ENCODE data around the gene MYO1F.
"Not testable (repeated sequence)": the region's sequence is repeated elsewhere in the genome, so short reads cannot be mapped to it uniquely, and the experiment has no call there.

The MYO1F gene

DNA sequence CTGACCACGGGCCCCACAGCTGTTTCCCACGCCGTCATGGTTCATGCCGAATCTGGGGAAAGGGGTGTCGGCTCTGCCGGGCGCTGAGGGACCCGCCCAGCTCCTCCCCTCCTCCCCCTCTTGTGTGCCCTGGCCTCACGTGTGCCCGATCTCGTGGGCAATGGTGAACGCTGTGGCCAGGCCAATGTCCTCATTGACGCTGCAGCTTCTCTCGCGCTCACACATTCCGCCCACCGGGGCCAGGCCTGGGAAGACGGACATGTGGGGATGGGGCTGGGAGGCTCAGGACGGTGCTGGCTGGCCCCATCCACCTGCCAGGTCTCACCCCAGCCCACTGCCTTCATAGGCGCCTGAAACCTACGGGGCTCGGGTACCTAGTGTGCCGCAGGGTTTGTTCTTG lies 18.9 kb upstream of the MYO1F start:
- DNase-seq: no peak

DNA sequence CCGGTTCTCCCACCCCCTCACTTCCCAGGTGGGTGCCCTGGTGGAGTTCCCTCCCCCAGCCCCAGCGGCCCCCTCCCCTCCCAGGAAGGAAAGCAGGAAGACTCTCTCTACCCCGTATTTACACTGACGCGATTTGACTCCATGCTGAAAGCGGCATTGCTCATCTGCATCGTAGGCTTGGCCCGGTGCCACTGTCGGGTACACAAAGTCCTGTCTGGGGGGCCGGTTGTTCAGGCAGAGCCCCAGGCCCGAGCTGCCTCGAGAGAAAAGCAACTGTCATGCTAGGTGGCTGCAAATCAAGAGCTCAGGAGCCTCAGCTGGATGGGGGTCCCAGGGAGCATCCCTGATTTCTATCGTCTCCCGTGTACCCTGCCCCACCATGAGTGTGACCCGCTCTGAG lies 18.4 kb upstream of the MYO1F start:
- DNase-seq: no peak

DNA sequence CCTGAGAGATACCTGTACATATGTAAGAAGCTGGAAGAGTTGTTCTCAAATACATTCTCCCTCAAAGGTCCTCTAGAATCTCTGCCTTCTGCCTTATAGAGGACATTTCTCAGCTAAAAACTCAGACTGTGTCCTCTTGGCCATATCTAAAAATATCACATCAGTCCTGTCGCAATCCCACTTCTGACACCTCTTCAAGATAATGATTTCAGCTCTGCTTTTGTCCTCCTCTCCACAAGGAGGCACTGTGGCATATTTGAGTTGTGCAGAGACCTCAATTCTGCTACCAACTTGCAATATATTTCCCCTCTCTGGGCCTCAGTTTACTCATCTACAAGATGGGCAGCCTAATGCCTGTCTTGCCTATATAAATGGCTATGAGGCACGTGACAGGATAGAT lies 16.7 kb upstream of the MYO1F start:
- DNase-seq: no peak

DNA sequence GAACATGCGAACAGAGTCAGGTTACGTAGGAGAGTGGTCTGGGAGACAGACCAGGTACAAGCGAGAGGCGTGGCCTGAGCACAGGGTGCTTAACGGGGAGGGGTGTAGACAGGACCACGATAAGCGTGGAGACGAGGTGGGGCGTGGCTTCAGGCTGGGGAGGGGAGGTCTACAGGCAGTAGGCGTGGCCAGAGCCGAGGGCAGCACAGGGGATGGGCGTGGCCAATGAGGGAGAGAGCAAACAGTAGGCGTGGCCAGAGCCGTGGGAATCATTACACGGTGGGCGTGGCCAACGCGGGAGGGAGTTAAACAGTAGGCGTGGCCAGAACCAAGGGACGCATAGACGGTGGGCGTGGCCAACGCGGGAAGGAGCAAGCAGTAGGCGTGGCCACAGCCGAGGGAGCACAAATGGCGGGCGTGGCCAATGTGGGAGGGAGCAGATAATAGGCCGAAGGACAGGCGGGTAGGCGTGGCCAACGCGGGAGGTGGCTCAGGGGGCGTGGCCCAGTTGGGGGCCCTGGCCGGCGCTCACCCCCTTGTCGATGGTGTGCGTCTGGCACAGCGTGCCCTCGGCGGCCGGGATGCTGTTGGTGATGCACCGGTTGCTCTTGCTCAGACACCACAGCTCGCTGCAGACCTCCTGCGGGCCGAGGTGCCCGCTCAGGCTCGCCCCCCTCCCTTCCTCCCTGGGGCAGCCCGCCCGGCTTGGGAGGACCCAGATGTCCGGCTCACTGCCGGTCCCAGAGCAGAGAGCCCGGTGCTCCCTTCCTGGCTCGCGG lies 15.2 kb upstream of the MYO1F start:
- no peak for DNase-seq

DNA sequence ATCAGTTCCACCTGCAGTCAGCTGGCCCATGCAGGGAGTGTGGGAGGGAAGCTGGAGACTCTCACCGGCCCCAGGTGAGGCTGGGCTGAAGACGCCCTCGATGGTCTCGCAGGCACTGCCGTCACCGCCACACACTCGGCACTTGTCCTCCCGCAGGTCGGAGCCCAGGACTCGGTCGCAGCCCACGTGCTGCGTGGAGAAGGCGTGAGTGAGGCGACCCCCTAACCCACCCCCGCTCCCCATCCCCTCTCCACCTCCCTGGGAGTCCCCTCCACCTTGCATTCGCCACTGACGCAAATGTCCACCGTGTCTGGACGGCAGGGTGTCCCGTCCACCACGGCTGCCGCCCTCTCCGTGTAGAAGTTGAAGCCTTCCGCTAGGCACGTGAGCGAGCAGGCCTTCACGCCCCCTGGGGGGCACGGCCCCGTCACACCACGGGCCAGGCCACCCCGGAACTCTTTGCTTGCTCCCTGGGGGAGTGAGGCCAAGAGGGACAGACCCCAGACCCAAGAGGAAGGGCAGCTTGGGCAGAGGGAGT lies 12.0 kb upstream of the MYO1F start:
- no peak for DNase-seq

DNA sequence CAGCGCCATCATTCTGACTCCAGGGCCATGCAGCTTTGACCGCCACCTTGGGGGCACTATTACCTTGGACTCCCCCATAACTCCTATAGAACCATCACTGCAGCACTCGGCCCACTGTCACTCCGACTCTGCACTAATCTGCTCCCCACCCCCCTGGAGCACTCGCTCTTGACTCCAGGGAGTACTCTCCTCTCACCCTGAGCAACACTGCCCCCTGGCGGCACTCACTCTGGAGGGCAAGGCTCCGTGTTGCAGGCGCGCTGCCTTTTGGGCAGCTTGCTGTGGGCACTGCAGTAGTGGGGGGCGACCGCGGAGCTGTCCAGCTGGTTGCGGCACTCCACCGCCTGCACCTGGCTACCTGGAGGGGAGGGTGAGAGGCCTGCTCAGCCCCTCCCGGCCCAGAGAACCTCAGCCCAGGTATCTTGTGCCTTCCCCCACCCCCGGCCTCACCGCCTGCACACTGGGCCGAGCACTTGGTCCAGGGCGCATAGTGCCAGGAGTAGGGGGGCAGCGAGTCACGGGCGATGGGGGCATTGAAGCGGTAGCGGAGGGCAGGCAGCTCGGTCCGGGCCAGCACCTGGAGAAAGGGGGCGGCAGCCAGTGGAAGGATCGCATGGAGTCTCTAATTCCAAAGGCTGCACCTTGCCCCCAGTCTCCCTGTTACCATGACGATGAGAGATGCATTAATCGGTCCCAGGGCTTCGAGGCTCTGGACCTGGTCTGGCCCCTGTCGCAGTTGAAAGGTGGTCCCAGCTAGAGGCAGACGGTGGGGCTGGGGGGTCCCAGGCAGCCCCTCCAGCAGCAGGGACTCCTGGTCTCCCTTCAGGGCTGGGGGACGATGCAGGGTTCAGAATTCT lies 8.9 kb upstream of the MYO1F start:
- DNase-seq: no peak

DNA sequence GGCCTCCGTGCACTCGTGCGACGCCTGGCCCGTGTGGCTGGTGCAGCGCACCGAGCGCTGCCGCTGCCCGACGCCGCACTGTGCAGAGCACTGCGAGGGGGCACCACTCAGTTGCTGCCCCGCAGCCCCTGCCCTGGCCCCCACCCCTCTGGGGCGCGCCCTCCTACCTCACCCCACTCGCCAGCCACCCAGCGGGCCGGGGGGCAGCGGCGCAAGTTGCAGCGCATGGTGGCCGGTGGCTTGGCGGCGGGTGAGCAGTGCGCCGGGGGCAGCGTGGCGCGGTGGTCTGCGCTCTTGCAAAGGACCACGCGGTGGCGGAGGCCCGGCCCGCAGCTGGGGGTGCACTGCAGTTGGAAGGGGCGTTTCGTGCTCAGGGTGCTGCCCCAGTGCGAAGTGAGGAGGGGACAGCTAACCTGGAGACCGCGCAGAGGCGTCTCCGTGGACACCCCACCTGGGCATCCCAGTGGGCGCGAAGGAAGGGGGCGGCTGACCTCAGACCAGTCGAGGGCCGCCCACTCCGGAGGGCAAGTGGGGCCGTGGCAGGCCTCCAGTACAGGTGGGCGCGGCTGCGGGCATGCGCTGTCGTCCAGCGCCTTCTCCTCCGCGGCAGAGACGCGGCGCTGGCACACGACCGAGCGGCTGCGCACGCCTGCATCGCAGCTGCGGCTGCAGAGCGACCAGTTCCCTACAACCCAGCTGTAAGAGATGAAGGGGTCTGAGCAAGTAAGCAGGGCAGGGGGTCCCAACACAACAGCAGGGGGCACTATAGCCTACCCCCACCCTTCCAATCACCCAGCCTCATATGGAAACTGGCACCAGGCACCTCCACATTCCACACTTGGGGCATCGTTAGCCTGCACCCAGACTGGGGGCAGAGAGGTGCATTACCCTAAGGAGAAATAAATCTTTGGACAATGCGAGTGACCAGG lies 8.0 kb upstream of the MYO1F start:
- DNase-seq: no peak

DNA sequence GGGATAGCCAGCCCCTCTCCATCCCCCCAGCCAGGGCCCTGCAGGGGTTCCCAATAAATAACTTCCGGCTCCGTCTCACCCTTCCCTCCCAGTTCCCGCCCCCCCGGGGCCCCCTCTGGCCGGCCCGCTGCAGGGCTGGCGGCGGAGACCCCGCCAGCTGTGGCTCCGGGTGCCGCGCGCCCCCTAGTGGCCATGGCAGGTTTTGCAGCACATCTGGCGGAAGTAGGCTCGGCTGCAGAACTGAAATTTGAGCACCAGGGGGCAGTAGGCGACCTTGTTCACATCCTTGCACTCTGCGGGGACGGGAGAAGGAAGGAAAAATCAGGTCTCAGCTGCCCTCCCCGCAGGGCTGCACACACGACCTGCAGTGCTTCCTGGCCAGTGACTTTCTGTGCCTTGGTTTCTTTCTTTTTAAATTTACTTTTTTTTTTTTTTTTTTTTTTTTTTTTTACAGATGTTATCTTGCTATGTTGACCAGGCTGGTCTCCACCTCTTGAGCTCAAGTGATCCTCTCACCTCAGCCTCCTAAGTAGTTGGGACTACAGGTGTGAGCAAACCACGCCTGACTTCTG lies 3.6 kb upstream of the MYO1F start:
- DNase-seq: peak; percentile 43

DNA sequence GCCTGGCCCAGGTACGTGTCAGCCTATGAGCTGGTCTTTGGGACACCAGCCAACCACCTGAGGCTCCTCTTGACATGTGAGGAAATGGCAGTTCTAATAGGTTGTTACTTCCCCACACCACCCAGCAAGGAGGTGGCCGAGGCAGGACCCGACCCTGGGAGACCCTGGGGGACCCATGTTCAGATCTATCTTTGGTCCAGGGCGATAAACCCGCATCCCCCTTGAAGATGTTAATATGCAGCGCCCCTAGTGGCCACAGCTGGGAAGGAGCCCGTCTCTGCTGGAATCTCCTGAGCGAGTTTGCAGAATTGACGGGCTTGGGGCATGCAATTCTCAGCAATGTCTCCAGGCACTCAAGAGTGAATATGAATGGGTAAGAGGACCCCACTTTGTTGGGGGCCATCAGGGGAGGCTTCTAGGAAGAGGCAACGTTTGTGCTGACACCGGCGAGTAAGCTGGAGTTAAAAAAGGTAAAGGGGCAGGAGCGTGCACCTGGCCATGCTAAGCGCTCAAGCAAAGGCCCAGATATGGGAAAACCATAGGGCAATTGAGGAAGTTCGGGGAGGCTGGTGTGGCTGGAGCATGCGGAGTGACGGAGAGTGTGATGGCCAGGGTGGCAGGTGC lies 1.5 kb upstream of the MYO1F start:
- DNase-seq: peak; percentile 27

DNA sequence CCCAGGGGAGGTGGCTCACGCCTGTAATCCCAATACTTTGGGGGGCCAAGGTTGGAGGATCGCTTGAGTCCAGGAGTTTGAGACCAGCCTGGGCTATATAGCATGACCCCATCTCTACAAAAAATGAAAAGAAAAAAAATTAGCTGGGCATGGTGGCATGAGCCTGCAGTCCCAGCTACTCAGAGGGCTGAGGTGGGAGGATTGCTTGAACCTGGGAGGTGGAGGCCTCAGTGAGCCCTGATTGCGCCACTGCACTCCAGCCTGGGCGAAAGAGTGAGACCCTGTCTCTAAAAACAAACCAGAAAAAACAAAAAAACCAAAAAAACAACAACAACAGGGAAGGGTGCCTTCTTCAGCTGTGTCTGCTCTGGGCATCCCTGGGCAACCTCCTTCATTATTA lies 499 bp upstream of the MYO1F start:
- no peak for DNase-seq

DNA sequence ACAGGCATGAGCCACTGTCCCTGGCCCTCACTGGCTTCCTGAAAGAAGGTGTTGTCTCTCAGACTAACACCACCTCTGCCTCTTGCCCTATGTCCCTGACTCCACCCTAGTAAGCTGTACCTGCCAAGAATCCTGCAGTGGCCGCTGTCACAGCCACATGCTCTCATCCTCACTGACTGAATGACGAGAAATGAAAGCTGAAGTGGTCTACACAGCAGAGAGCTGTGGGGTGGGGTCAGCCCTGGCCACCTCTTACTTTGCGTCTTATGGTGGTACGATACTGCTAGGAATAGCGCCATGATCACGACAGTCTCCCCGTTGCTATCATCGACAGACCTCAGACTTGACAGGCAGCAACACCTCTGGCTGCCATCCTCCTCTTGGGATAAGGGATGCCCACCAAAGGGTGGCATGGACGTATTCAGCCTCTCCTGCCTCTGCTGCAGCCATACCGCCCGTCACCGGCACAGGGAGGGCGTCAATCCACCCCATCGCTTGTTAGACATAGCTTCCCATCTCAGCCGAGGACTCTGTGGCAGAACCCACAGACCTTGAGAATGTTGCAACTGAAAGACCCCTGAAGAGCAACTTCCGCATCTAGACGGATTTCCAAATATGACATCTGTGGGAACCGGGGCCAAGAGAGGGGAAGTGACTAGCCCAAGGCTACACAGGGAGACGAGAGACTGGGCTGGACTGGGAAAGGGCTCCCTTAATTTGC lies 809 bp downstream of the MYO1F start:
- no peak for DNase-seq

DNA sequence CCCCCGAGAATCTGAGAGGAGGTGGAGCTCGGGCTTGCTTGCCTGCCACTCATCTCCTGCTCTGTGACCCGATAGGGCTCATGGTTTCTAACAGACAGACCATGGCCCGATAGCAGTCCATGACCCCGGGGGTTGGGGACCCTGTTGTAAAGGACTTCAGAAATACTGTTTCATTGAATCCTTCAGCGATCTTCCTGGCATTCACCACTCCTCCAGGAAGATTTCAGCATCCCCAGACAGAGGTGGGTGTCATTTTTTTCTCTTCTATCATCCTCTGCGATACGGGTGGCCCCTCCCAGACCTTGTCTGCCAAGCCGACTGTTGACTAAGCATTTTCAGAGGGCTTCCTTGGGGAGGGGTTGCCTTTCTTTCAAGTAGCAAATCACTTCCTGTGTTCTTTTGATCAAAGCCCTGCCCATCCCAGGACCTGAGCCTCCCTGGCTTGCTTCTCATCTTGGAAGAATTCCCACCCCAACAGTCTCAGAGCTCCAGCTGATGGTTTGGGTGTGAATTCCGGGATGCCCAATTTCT lies 1.7 kb downstream of the MYO1F start:
- DNase-seq: no peak

DNA sequence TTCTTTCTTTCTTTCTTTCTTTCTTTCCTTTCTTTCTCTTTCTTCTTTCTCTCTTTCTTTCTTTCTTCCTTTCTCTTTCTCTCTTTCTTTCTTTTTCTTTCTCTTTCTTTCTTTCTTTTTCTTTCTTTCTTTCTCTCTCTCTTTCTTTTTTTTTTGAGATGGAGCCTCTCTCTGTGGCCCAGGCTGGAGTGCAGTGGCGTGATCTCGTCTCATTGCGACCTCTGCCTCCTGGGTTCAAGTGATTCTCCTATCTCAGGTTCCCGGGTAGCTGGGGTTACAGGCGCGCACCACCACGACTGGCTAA lies 2.7 kb downstream of the MYO1F start:
- not testable (repeated sequence) for DNase-seq

DNA sequence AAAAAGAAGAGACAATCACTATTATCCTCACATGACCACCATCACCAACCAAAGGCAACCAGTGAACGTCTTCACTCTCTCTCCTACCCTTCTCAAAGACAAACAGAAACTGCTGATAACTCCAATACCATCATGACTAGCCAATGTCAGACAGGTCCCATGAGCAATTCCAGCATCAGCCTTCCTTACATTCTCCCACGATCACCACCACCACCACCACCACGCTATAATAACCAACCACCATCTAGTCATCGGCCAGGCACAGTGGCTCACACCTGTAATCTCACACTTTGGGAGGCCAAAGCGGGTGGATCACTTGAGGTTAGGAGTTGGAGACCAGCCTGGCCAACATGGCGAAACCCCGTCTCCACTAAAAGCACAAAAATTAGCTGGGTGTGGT lies 3.9 kb downstream of the MYO1F start:
- DNase-seq: no peak

DNA sequence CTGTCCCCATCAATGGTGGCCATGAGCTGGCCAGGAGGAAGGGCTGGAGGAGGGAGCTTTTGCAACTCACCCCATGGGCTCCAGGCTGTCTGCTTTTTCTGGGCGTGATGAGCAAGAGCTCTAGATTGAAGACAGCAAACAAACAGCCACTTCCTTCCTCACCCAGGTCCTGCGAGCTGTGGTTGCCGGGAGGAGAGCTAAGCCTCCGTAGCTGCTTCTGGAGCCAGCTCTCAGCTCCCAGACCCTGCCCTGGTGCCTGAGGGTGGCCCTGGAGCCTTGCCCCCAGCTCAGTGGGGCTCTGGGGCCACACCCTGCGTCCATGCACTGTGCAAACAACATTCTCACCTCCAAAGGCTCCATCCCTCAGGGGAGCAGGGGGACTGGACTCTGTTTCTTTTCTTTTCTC lies 6.2 kb downstream of the MYO1F start:
- DNase-seq: no peak

DNA sequence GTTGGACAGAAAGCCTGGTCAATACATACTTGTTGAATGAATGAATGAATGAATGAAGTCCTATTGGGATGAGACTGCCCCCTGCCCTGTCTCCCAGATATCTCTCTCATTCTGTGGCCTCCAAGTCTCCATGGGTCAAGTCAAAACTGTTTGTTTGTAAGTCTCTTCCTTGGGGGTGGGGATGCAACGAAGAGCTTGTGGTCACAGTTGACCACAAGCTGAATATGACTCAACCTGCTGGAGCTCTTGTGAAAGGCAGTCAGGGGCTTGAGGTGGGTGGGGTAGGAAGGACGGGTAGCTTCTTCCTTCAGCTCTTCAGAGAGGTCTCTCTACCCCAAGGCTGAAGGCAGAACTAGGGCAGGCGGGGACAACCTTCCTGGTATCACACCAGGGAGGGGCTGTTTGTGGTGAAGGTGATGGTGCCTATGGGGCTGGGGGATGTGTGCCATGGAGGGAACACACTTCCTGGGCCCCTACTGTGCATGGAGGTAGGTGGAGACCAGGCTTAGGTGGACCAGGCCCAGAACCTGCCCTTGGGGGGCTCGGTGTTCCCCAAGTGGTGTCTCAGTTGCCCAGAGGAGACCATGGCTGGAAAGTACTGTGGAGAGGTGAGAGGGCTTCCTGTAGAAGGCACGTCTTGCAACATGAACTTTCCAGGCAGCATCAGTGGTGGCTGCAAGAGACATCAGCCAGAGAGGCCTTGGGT lies 8.0 kb downstream of the MYO1F start:
- no peak for DNase-seq

DNA sequence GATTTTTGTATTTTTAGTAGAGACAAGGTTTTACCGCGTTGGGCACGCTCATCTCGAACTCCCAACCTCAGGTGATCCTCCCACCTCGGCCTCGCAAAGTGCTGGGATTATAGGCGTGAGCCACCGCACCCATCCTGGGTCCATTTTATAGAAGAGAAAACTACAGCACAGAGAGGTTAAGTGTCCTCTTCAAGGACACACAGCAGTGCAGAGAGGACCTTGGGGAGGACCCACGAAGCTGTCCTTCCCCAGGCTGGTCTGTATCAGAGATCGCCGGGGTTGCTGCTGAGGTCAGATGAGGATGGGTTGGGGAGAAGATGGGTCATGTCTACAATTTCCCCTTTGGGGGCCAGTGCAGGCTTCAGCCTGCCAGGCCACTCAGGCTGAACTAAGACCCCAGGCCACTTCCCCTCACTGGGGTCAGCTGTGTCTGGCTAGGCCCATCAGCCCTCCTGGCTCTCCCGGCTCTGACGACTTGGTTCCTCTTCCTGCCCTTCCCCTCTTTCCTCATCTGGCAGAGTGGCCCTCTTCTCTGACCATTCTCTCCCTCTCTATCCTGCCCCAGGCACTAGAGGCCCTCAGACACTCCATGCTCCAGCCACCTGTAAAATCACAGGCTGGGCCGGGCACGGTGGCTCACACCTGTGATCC lies 9.6 kb downstream of the MYO1F start:
- no peak for DNase-seq

DNA sequence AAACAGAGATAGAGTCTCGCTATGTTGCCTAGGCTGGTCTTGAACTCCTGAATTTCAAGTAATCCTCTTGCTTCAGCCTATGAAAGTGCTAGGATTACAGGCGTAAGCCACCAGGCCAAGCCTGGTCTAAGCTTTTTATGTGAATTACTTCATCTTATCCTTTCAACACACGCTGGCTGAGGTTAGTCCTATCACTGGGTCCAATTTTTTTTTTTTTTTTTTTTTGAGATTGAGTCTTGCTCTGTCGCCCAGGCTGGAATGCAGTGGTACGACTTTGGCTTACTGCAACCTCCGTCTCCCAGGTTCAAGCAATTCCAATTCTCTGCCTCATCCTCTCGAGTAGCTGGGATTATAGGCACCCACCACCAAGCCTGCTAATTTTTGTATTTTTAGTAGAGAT lies 10.4 kb downstream of the MYO1F start:
- DNase-seq: no peak

DNA sequence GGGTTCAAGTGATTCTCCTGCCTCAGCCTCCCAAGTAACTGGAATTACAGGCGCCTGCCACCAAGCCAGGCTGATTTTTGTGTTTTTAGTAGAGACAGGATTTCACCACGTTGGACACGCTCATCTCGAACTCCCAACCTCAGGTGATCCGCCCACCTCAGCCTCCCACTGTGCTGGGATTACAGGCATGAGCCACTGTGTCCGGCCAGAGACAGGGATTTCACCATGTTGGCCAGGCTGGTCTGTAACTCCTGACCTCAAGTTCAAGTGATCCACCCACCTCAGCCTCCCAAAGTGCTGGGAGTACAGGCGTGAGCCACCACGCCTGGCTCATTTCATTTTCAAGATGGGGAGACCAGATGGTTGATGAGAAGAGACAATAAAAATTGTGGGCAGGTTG lies 12.4 kb downstream of the MYO1F start:
- not testable (repeated sequence) for DNase-seq

Data from NCI-H146 (cell line).